Small intestine (tissue), 7 donors: Measurements from ENCODE around the gene ARL13B. TPM values are rescaled to one million over a fixed set of nuclear protein-coding genes. Genes with fewer than 3 reads are reported as not detected.
A peak's percentile ranks its signal among the peaks of the same experiment; 100 is the strongest.
"Not testable (repeated sequence)": the region's sequence is repeated elsewhere in the genome, so short reads cannot be mapped to it uniquely, and the experiment has no call there.

Experiments used
- DNase-seq, 2 donors: peaks; one replicate each; pipeline versions ENCODE4 v3.0.0 to v3.0.0-alpha.2; 2013
- FAIRE-seq: peaks from 2 replicates; lab custom pipeline; 2012; peaks lifted over from hg19 to GRCh38; lab: Jason Lieb, UNC
- H3K27ac ChIP-seq, 3 donors: one replicate each; pipeline ENCODE4 v1.5.1; 2013; ENCODE audit warnings: low read length in 2 of 3, mild to moderate bottlenecking in 2 of 3, control low read depth in 1 of 3, inconsistent platforms in 1 of 3, low read depth in 1 of 3, moderate library complexity in 1 of 3
- H3K27me3 ChIP-seq, 3 donors: one replicate each; pipeline ENCODE4 v1.6.1; 2013; ENCODE audit warnings: low read length in 3 of 3, inconsistent platforms in 1 of 3; ENCODE audit not compliant: control insufficient read depth in 3 of 3, insufficient read depth in 3 of 3
- H3K36me3 ChIP-seq, 3 donors: one replicate each; pipeline ENCODE4 v1.6.1; 2013; ENCODE audit warnings: low read length in 3 of 3, inconsistent platforms in 1 of 3, low read depth in 1 of 3, mild to moderate bottlenecking in 1 of 3, moderate library complexity in 1 of 3; ENCODE audit not compliant: control insufficient read depth in 3 of 3, insufficient read depth in 2 of 3
- H3K4me1 ChIP-seq, 3 donors: one replicate each; pipeline ENCODE4 v1.6.1; 2013; ENCODE audit warnings: low read length in 2 of 3, inconsistent platforms in 1 of 3, low read depth in 1 of 3, mild to moderate bottlenecking in 1 of 3, moderate library complexity in 1 of 3; ENCODE audit not compliant: control insufficient read depth in 3 of 3, insufficient read depth in 2 of 3
- H3K4me3 ChIP-seq, 3 donors: one replicate each; pipeline ENCODE4 v1.5.1; 2013; ENCODE audit warnings: low read length in 3 of 3, control low read depth in 1 of 3, inconsistent platforms in 1 of 3, low read depth in 1 of 3, mild to moderate bottlenecking in 1 of 3, moderate library complexity in 1 of 3
- H3K9me3 ChIP-seq, 2 donors: one replicate each; pipeline ENCODE4 v1.6.1; 2013; ENCODE audit warnings: low read depth in 1 of 2, low read length in 1 of 2; ENCODE audit not compliant: control insufficient read depth in 2 of 2, insufficient read depth in 1 of 2
- WGBS, 3 donors: extraction: QIAGEN DNeasy Blood & Tissue Kit; methylation state at CpG; one replicate each; pipeline ENCODE4 v1.1.7; 2013; 5-methylcytosine and 5-hydroxymethylcytosine counted together
- polyA plus RNA-seq, 4 donors: library from polyadenylated mRNA; stranded (reverse) in 3 of 4; unstranded in 1 of 4; fragments of 200-250 nt in 3 of 4; fragments of 120-200 nt in 1 of 4; gene quantifications; one replicate each; pipeline versions ENCODE4 v1.2.1 to v1.2.3, GENCODE V29; 2013
- donor health status: healthy with polysubstance abuse.
- donor health status: control.
- donor health status: control.
- donor health status: Bipolar disorder and iron deficiency.
- donor health status: healthy.

ARL13B gene
- polyA plus RNA-seq, 4 donors, result 1.3 to 5.9 (median 2.7) TPM

DNA sequence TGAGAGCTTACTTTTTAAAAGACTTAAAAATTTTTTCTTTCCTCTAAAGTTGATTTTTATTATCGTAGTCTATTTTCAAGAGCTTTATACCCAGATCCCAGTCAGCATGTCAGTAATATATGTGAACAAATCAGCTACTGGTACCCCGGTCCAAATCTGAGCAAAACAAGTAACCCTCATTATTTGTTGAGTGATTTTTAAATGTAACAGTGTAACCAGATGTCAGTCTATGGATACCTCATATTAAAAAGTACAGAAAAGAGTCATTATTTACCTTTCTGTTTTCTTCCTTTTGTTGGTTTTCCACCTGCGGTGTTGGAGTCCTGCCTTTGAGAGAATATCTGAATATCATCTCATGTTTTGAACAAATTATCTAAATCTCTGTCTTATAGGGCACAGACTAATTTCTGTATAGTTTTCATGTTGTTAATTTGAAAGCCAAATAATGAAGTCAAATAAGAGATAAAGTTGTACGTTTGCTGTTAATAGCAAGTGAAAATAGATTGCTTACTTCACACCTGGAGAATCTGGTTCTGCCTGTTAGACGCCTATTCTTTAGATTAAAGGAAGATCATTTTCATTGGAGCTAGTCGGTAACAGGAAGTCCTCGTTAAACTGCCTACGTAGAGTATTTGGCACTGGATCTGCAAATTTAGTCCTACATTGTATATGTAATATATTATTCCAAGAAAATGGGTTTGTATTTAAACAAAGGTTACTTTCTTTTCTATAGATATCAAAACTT is 48.3 kb downstream of the ARL13B start, which contains the start of gene STX19:
STX19 (minus strand) TSS at position 505 of the 745 bp plus-strand sequence. CDS start 13,328 bp downstream, outside the sequence.
- Histone ChIP-seq H3K27ac (peak within 1 kb of the TSS in 1 of 3 donors; percentile 20), H3K4me1 (no peaks in the 10 kb centered on the region), H3K4me3 (peak within 1 kb of the TSS in 1 of 3 donors; percentile 33), H3K9me3 (no peaks in the 10 kb centered on the region), H3K27me3 (no peaks in the 10 kb centered on the region), H3K36me3 (no peaks in the 10 kb centered on the region)
- FAIRE-seq (peak; percentile 89), DNase-seq (peak; percentile 65 to 89)
- 25 to 61% (median 37%) methylated on average over 8 of the region's 8 CpGs for WGBS, 3 donors

GRCh38 chr3:94036909-94037507 is 57.1 kb downstream of the ARL13B start:
- Histone ChIP-seq H3K4me3 (no peak overlapping the region), H3K27ac (no peak overlapping the region), H3K27me3 (no peaks in the 10 kb centered on the region), H3K4me1 (no peaks in the 10 kb centered on the region), H3K36me3 (no peaks in the 10 kb centered on the region), H3K9me3 (no peaks in the 10 kb centered on the region)
- no peak for FAIRE-seq
- DNase-seq, result peak; percentile 9 to 34
- 76 to 85% (median 77%) methylated on average over 3 of the region's 3 CpGs for WGBS, 3 donors

GRCh38 chr3:94043285-94043684 is 63.3 kb downstream of the ARL13B start:
- Histone ChIP-seq H3K36me3 (peaks cover 0 to 5% (median 0%) of the 10 kb centered on the region in 3 donors), H3K4me3 (no peak overlapping the region), H3K27me3 (no peaks in the 10 kb centered on the region), H3K27ac (no peak overlapping the region), H3K4me1 (no peaks in the 10 kb centered on the region), H3K9me3 (peaks cover 0 to 4% of the 10 kb centered on the region in 2 donors)
- FAIRE-seq, result no peak
- whole genome bisulfite sequencing, 3 donors, result 84 to 91% (median 85%) methylated on average over 1 of the region's 1 CpG
- no peak for DNase-seq

- not testable (repeated sequence) for H3K36me3 ChIP-seq, H3K27ac ChIP-seq, DNase-seq, H3K9me3 ChIP-seq, H3K4me1 ChIP-seq, FAIRE-seq, H3K27me3 ChIP-seq, H3K4me3 ChIP-seq
- WGBS, 3 donors, result 98% methylated on average over 48 to 61 of the region's 61 CpGs
Observed at GRCh38 chr3:94044100-94044936, 64.4 kb downstream of the ARL13B start.

DNA sequence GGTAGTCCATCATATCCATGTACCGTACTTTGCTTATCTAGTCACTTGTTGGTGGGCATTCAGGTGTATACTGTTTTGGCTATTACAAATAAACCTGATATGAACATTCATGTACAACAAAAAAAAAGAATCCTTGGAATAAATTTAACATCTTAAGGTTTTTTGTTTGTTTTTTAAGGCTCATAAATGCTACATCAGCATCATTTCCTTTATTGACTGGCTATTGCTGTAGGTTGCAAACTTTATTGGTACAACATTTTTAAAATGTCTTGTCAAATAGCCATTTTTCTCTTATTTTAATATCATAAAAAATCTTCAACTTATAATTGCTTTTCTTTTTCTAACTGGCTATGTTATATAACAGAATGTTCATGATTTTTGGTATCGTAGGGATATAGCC is 66.6 kb downstream of the ARL13B start:
- H3K9me3 ChIP-seq, result peaks cover 0 to 4% of the 10 kb centered on the region in 2 donors
- H3K27ac ChIP-seq, result no peak overlapping the region
- H3K36me3 ChIP-seq, result peaks cover 0 to 7% (median 0%) of the 10 kb centered on the region in 3 donors
- 91 to 96% (median 95%) methylated on average over 2 of the region's 2 CpGs for WGBS, 3 donors
- H3K4me3 ChIP-seq, result no peak overlapping the region
- no peaks in the 10 kb centered on the region for H3K27me3 ChIP-seq
- H3K4me1 ChIP-seq, result no peaks in the 10 kb centered on the region
- DNase-seq (no peak), FAIRE-seq (no peak)

DNA sequence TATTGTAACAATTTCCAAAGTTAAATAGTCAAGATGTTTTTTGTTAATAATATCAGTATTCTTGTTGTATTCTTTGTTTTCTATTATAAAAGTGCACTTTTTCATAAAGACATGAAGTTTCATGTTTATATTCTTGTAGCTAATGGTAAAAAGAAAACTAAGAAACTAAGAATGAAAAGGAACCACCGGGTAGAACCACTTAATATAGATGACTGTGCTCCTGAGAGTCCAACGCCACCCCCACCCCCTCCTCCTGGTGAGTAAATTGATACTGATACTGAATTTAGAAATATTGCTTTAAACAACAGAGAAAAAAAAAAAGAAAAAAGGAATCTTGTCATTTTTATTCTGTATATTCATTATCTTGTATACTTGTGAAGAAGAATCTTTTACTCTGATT is 69.3 kb downstream of the ARL13B start:
- Histone ChIP-seq H3K9me3 (peaks cover 0 to 3% of the 10 kb centered on the region in 2 donors), H3K4me3 (no peak overlapping the region), H3K27me3 (no peaks in the 10 kb centered on the region), H3K36me3 (peaks cover 0 to 7% (median 0%) of the 10 kb centered on the region in 3 donors), H3K4me1 (no peaks in the 10 kb centered on the region), H3K27ac (no peak overlapping the region)
- FAIRE-seq, result no peak
- DNase-seq, result no peak
- WGBS, 3 donors, result 70 to 86% (median 75%) methylated on average over 2 of the region's 2 CpGs

GRCh38 chr3:94050546-94050945 is 70.6 kb downstream of the ARL13B start:
- Histone ChIP-seq H3K4me1 (no peaks in the 10 kb centered on the region), H3K27me3 (no peaks in the 10 kb centered on the region), H3K4me3 (no peak overlapping the region), H3K36me3 (peaks cover 0 to 2% (median 0%) of the 10 kb centered on the region in 3 donors), H3K9me3 (no peaks in the 10 kb centered on the region), H3K27ac (no peak overlapping the region)
- DNase-seq (no peak), FAIRE-seq (no peak)

DNA sequence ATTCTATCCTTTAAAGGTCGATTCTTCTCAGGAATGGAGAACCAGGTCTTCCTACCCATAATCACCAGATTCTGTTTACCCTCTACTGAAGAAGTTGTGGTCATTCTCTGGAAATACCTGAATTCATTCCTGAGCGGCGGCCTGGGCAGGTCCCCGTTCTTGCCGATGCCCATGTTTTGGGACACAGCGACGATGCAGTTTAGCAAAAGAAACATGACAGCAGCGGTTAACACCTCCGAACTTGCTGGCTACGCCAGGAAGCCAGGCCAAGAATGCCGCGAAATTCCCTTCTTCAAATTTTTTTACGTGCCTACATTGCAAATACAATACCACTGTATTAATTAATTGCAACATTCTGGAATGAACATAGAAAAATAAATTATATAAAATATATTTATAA is 81.3 kb downstream of the ARL13B start:
- DNase-seq (no peak), FAIRE-seq (no peak)
- WGBS, 3 donors, result 98% methylated on average over 13 of the region's 13 CpGs
- peaks cover 0 to 9% (median 2%) of the 10 kb centered on the region in 3 donors for H3K4me1 ChIP-seq
- no peaks in the 10 kb centered on the region for H3K27me3 ChIP-seq
- H3K9me3 ChIP-seq, result no peaks in the 10 kb centered on the region
- no peak overlapping the region for H3K4me3 ChIP-seq
- no peak overlapping the region for H3K27ac ChIP-seq
- H3K36me3 ChIP-seq, result peaks cover 0 to 11% (median 0%) of the 10 kb centered on the region in 3 donors
